ENCODE data around the gene DECR2.
"Not testable (repeated sequence)": the region's sequence is repeated elsewhere in the genome, so short reads cannot be mapped to it uniquely, and the experiment has no call there.

Gene DECR2, protein sequence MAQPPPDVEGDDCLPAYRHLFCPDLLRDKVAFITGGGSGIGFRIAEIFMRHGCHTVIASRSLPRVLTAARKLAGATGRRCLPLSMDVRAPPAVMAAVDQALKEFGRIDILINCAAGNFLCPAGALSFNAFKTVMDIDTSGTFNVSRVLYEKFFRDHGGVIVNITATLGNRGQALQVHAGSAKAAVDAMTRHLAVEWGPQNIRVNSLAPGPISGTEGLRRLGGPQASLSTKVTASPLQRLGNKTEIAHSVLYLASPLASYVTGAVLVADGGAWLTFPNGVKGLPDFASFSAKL

GRCh38 chr16:401468-402348, at the start of gene DECR2:
Gene DECR2 (plus strand): TSS chr16:401885. CDS start chr16:401964, 79 bp downstream.
- no peak for FAIRE-seq

DNA sequence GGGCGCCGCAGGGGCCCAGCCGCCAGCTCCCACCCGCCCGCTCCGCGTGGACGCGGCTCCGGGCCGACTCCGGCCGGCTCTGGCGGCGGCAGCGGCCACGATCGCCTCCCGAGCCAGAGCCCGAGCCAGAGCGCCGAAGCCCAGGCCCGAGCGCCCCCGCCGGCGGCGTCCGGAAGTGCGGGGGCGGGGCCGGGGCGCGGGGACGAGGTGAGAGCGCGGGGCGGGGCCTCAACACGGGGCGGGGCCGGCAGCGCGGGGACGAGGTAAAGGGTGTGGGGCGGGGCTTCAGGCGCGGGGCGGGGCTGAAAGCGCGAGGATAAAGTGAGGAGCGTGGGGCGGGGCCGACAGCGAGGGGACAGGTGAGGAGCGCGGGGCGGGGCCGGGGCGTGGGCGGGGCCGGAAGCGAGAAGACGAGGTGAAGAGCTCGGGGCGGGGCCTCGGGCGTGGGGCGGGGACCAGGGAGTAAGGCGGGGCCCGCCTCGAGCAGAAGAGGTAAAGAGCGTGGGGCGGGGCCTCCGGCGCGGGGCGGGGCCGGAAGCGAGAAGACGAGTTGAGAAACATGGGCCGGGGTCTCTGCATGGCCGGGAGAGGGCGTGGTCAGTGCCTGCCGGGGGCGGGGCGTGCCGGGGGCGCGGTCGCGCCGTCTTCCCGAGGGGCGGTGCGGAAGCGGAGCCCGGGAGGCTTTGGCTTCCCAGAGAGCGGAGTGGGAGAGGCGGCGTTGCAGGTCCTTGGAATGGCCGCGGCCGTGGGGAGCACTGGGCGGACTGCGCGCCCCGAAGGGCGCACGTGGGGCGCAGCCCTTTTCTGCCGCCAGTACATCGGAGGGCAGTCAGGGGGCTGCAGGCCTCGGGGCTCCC, 48.9 kb upstream of the DECR2 start, which contains the start of gene AXIN1:
Gene AXIN1 (minus strand): TSS at position 177 of the 857 bp plus-strand sequence. CDS start 5,698 bp downstream, outside the sequence.
- no peak for FAIRE-seq

DNA sequence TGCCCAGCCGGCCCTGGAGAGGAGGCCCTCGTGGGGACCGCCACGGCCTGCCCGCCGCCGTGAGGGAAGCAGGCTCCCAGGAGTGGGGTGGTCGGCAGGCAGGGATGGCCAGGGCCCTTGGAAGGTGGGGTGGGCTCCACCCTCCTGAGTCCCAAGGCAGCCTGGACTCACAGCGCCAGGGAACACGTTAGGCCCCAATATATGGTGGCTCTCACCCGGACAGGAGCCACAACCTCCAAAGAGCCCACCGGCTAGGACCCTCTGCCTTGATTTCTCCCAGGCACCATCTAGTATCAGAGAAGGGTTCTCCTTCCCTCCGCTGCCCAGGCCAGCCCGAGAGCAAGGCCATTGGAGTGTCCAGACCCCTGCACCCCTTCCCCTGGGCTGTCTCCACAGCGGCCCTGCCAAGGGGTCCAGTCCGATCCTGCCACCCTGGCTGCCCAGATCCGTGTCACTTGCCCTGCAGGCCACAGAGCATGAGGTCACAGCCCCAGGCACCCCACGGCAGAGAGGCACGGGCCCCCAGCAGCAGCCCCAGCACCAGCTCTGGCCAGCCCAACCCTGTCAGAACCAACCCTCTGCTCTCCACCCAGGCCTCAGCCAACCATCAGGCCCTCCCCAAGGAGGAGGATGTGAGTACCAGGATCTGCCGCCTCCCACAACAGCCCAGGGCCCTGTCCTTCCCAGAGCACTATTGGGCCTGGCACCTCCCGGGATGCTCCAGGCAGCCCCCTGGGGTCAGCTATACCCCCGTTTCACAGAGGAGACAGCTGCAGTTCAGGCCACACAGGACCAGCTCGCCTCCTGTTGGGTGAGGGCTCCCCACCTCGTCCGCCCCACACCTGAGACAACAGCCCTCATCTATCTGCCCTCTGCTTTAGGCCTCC, 48.0 kb upstream of the DECR2 start:
- no peak for FAIRE-seq

DNA sequence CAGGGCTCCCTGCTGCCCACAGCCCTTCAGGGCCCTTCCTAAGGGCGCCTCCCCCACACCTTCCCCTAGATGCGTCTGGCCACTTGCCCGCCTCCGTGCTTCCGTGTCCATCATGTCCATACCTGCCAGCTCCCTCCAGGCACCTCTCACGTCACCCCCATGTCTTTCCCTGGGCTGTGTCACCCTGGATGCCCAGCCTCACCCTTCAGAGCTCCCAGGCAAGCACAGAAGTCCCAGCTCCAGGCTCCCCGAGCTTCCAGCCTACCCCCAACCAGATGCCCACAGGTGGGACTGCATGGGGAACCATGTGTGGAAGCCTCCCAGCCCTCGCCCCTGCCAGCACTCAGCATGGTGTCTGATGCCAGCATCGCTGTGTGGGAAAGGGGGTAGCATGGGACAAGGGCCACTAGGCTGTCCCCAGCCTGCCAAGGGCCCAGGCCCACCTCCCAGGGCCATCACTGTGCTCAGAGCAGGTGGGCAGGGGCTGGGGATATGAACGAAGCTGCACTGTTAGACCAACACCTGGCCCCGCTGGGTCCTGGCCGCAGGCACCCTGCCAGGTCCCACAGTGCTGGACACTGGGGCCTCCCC, 47.3 kb upstream of the DECR2 start:
- no peak for FAIRE-seq

GRCh38 chr16:354971-355461, 46.7 kb upstream of the DECR2 start:
- no peak for FAIRE-seq

DNA sequence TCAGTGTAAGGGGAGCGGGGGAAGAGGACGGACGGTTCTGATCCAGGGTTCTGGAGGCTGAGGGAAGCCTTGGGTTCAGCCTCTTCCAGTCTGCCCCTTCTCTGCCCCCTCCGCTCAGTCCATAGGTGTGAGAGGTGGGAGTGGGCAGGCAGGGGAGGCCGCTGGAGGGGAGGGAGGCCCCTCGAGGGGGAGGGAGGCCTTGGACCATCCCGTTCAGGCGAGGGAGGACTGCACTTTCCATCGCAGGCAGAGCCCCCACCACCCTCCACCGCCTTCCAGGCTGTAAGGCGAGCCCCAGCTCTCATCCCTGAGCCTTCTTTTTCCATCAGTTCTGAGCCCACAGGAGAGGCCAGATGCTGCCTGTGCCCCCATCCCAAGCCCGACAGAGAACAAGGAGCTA, 44.9 kb upstream of the DECR2 start:
- no peak for FAIRE-seq

DNA sequence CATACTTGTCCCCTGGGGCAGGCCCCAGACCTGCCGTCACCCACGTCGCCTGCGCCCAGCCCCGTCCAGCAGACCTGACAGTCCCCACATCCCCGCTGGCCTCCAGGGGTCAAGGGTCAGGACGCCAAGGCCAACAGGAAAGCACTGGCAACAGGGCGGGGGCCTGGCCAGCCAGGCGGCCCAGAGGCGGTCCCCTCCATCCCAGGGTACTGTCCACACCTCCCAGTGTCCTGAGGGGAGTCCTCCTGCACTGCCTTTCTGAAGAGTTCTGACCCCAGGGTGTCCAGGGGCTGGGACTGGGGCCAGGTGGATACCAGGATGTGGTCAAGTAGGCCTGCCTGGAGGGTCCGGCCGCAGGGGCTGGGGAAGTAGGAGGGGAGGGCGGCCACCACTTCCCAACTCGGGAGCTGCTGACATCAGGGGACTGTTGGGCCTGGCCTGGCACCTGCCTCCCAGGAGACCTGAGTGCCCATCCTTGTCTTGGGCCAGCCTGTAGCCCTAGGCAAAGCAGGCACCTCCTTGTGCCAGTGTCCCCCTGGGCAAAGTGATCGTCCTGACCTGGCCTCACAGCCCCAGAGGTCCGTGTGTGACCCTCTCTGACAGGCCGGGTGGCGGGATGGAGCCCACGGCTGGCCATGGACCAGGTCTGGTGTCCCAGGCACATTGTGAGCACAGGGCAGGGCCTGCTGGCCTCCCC, 42.5 kb upstream of the DECR2 start:
- no peak for FAIRE-seq

GRCh38 chr16:359871-360697, 41.6 kb upstream of the DECR2 start:
- FAIRE-seq = no peak

- FAIRE-seq = no peak
Measured at GRCh38 chr16:360698-361336, 40.9 kb upstream of the DECR2 start.

- no peak for FAIRE-seq
Measured at GRCh38 chr16:361341-361871, 40.3 kb upstream of the DECR2 start.

DNA sequence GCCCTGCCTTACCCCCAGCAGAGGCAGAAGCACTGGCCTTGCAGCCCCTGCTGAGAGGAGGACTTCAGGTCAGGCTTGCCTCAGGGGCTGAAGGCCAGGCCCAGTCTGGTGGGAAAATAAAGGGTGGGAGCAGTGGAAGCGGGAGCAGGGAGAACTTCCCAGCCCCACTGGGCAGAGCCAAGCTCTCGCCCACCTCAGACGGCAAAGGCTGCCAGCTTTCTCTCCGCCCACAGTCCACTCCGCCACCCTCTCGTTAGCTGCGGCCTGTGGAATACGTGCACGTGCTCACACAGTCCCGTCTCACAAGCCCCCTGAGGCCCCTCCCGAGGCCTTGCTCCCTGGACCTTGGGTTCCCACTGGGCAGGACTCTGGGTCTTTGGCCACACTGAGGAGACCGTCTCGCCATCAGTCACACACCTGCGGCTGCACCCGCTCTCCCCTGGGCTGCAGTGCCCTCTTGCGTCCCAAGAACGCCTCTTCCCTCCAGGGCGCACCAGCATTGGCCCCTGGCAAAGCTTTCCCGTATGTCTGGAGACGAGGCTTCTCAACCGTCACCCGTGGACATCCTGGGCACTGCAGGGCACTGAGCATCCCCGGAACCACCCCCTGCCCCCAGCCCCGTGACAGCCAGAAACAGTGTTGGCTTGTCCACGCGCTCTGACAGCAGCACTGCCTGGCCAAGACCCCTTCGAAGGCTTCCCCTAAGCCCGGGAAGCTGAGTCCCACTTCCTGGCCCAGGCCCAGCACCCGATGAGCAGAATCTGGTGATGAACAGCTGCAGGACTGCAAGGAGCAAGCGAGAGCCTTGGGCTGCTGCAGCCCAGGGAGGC, 39.6 kb upstream of the DECR2 start:
- FAIRE-seq = no peak

DNA sequence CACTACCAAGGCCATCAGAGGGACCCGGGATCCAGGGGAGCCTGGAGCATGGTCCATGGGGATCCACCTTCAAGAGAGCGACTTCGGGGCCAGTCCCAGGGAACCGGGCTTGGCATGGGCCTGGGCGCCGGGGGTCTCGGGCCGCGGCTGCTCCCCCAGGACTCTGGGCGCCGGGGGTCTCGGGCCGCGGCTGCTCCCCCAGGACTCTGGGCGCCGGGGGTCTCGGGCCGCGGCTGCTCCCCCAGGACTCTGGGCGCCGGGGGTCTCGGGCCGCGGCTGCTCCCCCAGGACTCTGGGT, 39.0 kb upstream of the DECR2 start:
- not testable (repeated sequence) for FAIRE-seq

GRCh38 chr16:363110-363765, 38.4 kb upstream of the DECR2 start:
- no peak for FAIRE-seq

DNA sequence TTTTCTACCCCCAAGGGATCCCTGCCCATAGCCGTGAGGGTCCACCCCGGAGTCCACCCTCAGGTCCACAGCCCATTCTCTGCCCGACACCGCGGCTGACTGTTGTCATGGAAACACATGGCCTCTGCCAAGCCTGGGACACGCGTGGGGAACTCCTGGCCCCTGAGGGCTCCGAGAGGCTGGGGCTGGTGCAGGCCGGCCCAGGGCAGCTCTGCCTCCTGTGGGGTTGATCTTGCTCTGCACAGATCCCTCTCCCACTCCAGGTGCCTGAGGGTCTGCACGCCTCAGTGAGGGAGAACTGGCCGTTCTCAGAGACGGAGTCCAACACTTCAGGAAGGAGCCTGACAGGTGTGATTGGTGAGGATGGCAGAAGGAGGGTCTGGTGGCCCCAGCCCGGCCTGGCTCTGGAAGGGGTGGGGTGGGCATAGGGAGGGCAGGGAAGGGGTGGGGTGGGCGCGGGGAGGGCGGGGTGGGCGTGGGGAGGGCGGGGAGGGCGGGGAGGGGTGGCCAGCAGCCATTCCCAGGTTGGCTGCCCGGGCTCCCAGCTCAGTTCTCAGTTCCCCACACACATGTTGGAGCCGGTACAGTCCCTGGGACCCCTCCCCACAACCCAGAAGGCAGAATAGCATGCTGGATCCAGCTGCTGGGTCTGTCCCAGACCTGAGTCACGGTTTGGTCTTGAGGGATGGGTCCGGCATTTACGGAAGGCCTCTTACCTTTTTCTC, 37.8 kb upstream of the DECR2 start:
- no peak for FAIRE-seq

- no peak for FAIRE-seq
Measured at GRCh38 chr16:364595-365491, 36.8 kb upstream of the DECR2 start.

GRCh38 chr16:366476-366875, 35.2 kb upstream of the DECR2 start:
- no peak for FAIRE-seq
